ENCODE measurements around the gene DLG1.

DNA sequence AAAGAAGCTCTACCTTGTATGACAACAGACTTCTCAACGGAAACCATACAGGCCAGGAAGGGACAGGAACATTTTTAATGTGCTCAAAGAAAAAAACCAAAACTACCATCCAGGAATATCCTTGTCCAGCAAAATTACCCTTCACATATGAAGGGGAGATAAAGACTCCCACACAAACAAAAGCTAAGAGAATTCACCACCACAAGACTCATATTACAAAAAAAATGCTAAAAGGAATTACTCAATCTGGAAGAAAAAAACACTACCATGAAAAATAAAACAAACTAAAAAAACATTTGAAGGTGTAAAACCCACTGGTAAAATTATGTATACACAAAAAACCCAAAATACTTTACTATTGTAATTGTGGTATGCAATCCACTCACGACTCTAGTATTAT, 57.2 kb downstream of the DLG1 start:
- TF ChIP-seq, protein P1, sequence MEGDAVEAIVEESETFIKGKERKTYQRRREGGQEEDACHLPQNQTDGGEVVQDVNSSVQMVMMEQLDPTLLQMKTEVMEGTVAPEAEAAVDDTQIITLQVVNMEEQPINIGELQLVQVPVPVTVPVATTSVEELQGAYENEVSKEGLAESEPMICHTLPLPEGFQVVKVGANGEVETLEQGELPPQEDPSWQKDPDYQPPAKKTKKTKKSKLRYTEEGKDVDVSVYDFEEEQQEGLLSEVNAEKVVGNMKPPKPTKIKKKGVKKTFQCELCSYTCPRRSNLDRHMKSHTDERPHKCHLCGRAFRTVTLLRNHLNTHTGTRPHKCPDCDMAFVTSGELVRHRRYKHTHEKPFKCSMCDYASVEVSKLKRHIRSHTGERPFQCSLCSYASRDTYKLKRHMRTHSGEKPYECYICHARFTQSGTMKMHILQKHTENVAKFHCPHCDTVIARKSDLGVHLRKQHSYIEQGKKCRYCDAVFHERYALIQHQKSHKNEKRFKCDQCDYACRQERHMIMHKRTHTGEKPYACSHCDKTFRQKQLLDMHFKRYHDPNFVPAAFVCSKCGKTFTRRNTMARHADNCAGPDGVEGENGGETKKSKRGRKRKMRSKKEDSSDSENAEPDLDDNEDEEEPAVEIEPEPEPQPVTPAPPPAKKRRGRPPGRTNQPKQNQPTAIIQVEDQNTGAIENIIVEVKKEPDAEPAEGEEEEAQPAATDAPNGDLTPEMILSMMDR (IDR thresholded peaks at IDR 0.05): no peak
- TF ChIP-seq EZH2phosphoT487 (IDR thresholded peaks at IDR 0.05): no peak

All from neural progenitor cell (in vitro differentiated cells).